ENCODE measurements around the gene PEA15. TPM values are rescaled to one million over a fixed set of nuclear protein-coding genes. Genes with fewer than 3 reads are reported as not detected.

The PEA15 gene
- total RNA-seq = 10 to 100 TPM; 11.5 to 38.6 (median 13.4) TPM
- polyA plus RNA-seq = 1 to 10 TPM; 4.7 TPM
- 10.1 reads per million, percentile 36 among the genes with 10 or more reads in this experiment for total RNA-seq

GRCh38 chr1:160205242-160206035, at the start of gene PEA15:
Gene PEA15, plus strand, starts transcription at chr1:160205384. Its CDS starts 6,161 bp downstream, at chr1:160211545.
- intact Hi-C loops (cut with micrococcal nuclease) = loop anchor here (1.0 to 5.0 kb wide), 4 partner anchors 55 to 107 kb away; partner anchors contain the start of genes IGSF8 (in 2 of the 2) and PEX19 (in 1 of the 2)
- POLR2A ChIA-PET = interaction anchor here (1.0 to 2.8 kb wide), 3 partner anchors 12 to 79 kb away, joined by 3 to 11 read pairs (median 7); partner anchors contain the start of genes DCAF8 and PEX19

GRCh38 chr1:160156361-160156760, 48.8 kb upstream of the PEA15 start:
- intact Hi-C loops (cut with micrococcal nuclease) = no loop called here
- ChIA-PET CTCF (no interaction called here), POLR2A (no interaction called here)
- Histone ChIP-seq H3K36me3 (ENCODE audit: control insufficient read depth in 2 of 3, insufficient read depth in 3 of 3, low read length in 3 of 3) (no peaks in the 10 kb centered on the region), H3K27me3 (ENCODE audit: control insufficient read depth in 2 of 2, insufficient read depth in 2 of 2, low read length in 2 of 2) (no peaks in the 10 kb centered on the region), H3K4me3 (ENCODE audit: low read length) (no peak overlapping the region), H3K9me3 (ENCODE audit: control insufficient read depth in 2 of 3, low read length in 3 of 3) (no peaks in the 10 kb centered on the region), H3K4me1 (ENCODE audit: control insufficient read depth in 2 of 2, insufficient read depth in 2 of 2, low read length in 2 of 2) (no peaks in the 10 kb centered on the region), H3K27ac (ENCODE audit: low read depth, low read length) (no peak overlapping the region)
- peaks cover 0 to 3% (median 0%) of the 10 kb centered on the region in 7 donors for H3K4me1 Mint-ChIP-seq
- DNase-seq = no peak
- no peak overlapping the region for H3K4me3 Mint-ChIP-seq
- no peak overlapping the region for H3K27ac Mint-ChIP-seq
- peaks cover 0 to 32% (median 7%) of the 10 kb centered on the region in 5 donors for H3K27me3 Mint-ChIP-seq
- no peaks in the 10 kb centered on the region for H3K9me3 Mint-ChIP-seq
- no peak for ATAC-seq
- no peaks in the 10 kb centered on the region for H3K36me3 Mint-ChIP-seq

More at GRCh38 chr1:160205242-160206035, at the start of gene PEA15:
- Histone ChIP-seq H3K4me1 (ENCODE audit: control insufficient read depth in 2 of 2, insufficient read depth in 2 of 2, low read length in 2 of 2) (peaks cover 12 to 16% of the 10 kb centered on the region in 2 donors), H3K27ac (ENCODE audit: low read depth, low read length) (peak within 1 kb of the TSS; percentile 74), H3K27me3 (ENCODE audit: control insufficient read depth in 2 of 2, insufficient read depth in 2 of 2, low read length in 2 of 2) (no peaks in the 10 kb centered on the region), H3K9me3 (ENCODE audit: control insufficient read depth in 2 of 3, low read length in 3 of 3) (no peaks in the 10 kb centered on the region), H3K4me3 (ENCODE audit: low read length) (peak within 1 kb of the TSS; percentile 77), H3K36me3 (ENCODE audit: control insufficient read depth in 2 of 3, insufficient read depth in 3 of 3, low read length in 3 of 3) (peaks cover 0 to 9% (median 0%) of the 10 kb centered on the region in 3 experiments)
- Mint-ChIP-seq H3K27ac (peak within 1 kb of the TSS; percentile 75 to 92 (median 88)), H3K4me1 (peaks cover 31 to 49% (median 37%) of the 10 kb centered on the region in 7 donors), H3K4me3 (peak within 1 kb of the TSS; percentile 78 to 94 (median 88)), H3K9me3 (peaks cover 0 to 1% (median 0%) of the 10 kb centered on the region in 11 donors), H3K27me3 (no peaks in the 10 kb centered on the region), H3K36me3 (peaks cover 0 to 2% (median 0%) of the 10 kb centered on the region in 5 donors)
- ATAC-seq (peak; percentile 81), DNase-seq (peak; percentile 43 to 81 (median 49))
- CTCF ChIA-PET = interaction anchor here (1.1 to 1.3 kb wide), 2 partner anchors 13 to 47 kb away, joined by 3 to 4 read pairs; no protein-coding TSS in a partner anchor

GRCh38 chr1:160157174-160157573, 48.0 kb upstream of the PEA15 start:
- no peak overlapping the region for H3K27ac ChIP-seq (ENCODE audit: low read depth, low read length)
- ChIA-PET POLR2A (no interaction called here), CTCF (interaction anchor here (1.0 kb wide), 1 partner anchor 134 kb away, joined by 3 read pairs; no protein-coding TSS in a partner anchor)
- no peak overlapping the region for H3K27ac Mint-ChIP-seq
- no peaks in the 10 kb centered on the region for H3K36me3 Mint-ChIP-seq
- no peak overlapping the region for H3K4me3 ChIP-seq (ENCODE audit: low read length)
- no peaks in the 10 kb centered on the region for H3K4me1 ChIP-seq (ENCODE audit: control insufficient read depth in 2 of 2, insufficient read depth in 2 of 2, low read length in 2 of 2)
- H3K9me3 Mint-ChIP-seq = no peaks in the 10 kb centered on the region
- intact Hi-C loops (cut with micrococcal nuclease) = no loop called here
- no peaks in the 10 kb centered on the region for H3K9me3 ChIP-seq (ENCODE audit: control insufficient read depth in 2 of 3, low read length in 3 of 3)
- H3K4me3 Mint-ChIP-seq = no peak overlapping the region
- H3K4me1 Mint-ChIP-seq = peaks cover 0 to 3% (median 0%) of the 10 kb centered on the region in 7 donors
- peaks cover 0 to 33% (median 5%) of the 10 kb centered on the region in 5 donors for H3K27me3 Mint-ChIP-seq
- no peaks in the 10 kb centered on the region for H3K36me3 ChIP-seq (ENCODE audit: control insufficient read depth in 2 of 3, insufficient read depth in 3 of 3, low read length in 3 of 3)
- no peaks in the 10 kb centered on the region for H3K27me3 ChIP-seq (ENCODE audit: control insufficient read depth in 2 of 2, insufficient read depth in 2 of 2, low read length in 2 of 2)
- no peak for DNase-seq
- ATAC-seq = no peak

GRCh38 chr1:160158031-160158430, 47.2 kb upstream of the PEA15 start:
- Histone ChIP-seq H3K36me3 (ENCODE audit: control insufficient read depth in 2 of 3, insufficient read depth in 3 of 3, low read length in 3 of 3) (no peaks in the 10 kb centered on the region), H3K27ac (ENCODE audit: low read depth, low read length) (no peak overlapping the region), H3K4me3 (ENCODE audit: low read length) (no peak overlapping the region), H3K4me1 (ENCODE audit: control insufficient read depth in 2 of 2, insufficient read depth in 2 of 2, low read length in 2 of 2) (no peaks in the 10 kb centered on the region), H3K9me3 (ENCODE audit: control insufficient read depth in 2 of 3, low read length in 3 of 3) (no peaks in the 10 kb centered on the region), H3K27me3 (ENCODE audit: control insufficient read depth in 2 of 2, insufficient read depth in 2 of 2, low read length in 2 of 2) (no peaks in the 10 kb centered on the region)
- ATAC-seq = no peak
- Mint-ChIP-seq H3K36me3 (no peaks in the 10 kb centered on the region), H3K9me3 (no peaks in the 10 kb centered on the region), H3K27me3 (peaks cover 0 to 32% (median 5%) of the 10 kb centered on the region in 5 donors), H3K4me3 (no peak overlapping the region), H3K4me1 (peaks cover 0 to 3% (median 0%) of the 10 kb centered on the region in 7 donors), H3K27ac (no peak overlapping the region)
- no peak for DNase-seq
- ChIA-PET POLR2A (interaction anchor here (0.7 kb wide), 1 partner anchor 8 kb away, joined by 3 read pairs; no protein-coding TSS in a partner anchor), CTCF (no interaction called here)
- intact Hi-C loops (cut with micrococcal nuclease) = no loop called here

GRCh38 chr1:160158534-160158933, 46.6 kb upstream of the PEA15 start:
- no peaks in the 10 kb centered on the region for H3K9me3 ChIP-seq (ENCODE audit: control insufficient read depth in 2 of 3, low read length in 3 of 3)
- POLR2A ChIA-PET = no interaction called here
- no peak overlapping the region for H3K27ac ChIP-seq (ENCODE audit: low read depth, low read length)
- Mint-ChIP-seq H3K27me3 (peaks cover 0 to 32% (median 5%) of the 10 kb centered on the region in 5 donors), H3K4me3 (no peak overlapping the region), H3K27ac (no peak overlapping the region), H3K4me1 (peaks cover 0 to 3% (median 0%) of the 10 kb centered on the region in 7 donors), H3K36me3 (no peaks in the 10 kb centered on the region), H3K9me3 (no peaks in the 10 kb centered on the region)
- CTCF ChIA-PET = interaction anchor here (1.1 kb wide), 1 partner anchor 35 kb away, joined by 3 read pairs; no protein-coding TSS in a partner anchor
- H3K4me1 ChIP-seq (ENCODE audit: control insufficient read depth in 2 of 2, insufficient read depth in 2 of 2, low read length in 2 of 2) = no peaks in the 10 kb centered on the region
- H3K36me3 ChIP-seq (ENCODE audit: control insufficient read depth in 2 of 3, insufficient read depth in 3 of 3, low read length in 3 of 3) = no peaks in the 10 kb centered on the region
- no peak for DNase-seq
- no peaks in the 10 kb centered on the region for H3K27me3 ChIP-seq (ENCODE audit: control insufficient read depth in 2 of 2, insufficient read depth in 2 of 2, low read length in 2 of 2)
- ATAC-seq = no peak
- H3K4me3 ChIP-seq (ENCODE audit: low read length) = no peak overlapping the region
- intact Hi-C loops (cut with micrococcal nuclease) = no loop called here

- Mint-ChIP-seq H3K4me3 (no peak overlapping the region), H3K27ac (no peak overlapping the region), H3K36me3 (no peaks in the 10 kb centered on the region), H3K4me1 (no peaks in the 10 kb centered on the region), H3K27me3 (peaks cover 6 to 32% (median 11%) of the 10 kb centered on the region in 5 donors), H3K9me3 (no peaks in the 10 kb centered on the region)
- no peaks in the 10 kb centered on the region for H3K36me3 ChIP-seq (ENCODE audit: control insufficient read depth in 2 of 3, insufficient read depth in 3 of 3, low read length in 3 of 3)
- no peak for DNase-seq
- ATAC-seq = no peak
- H3K27ac ChIP-seq (ENCODE audit: low read depth, low read length) = no peak overlapping the region
- ChIA-PET CTCF (no interaction called here), POLR2A (no interaction called here)
- no peaks in the 10 kb centered on the region for H3K4me1 ChIP-seq (ENCODE audit: control insufficient read depth in 2 of 2, insufficient read depth in 2 of 2, low read length in 2 of 2)
- no peaks in the 10 kb centered on the region for H3K9me3 ChIP-seq (ENCODE audit: control insufficient read depth in 2 of 3, low read length in 3 of 3)
- intact Hi-C loops (cut with micrococcal nuclease) = no loop called here
- no peaks in the 10 kb centered on the region for H3K27me3 ChIP-seq (ENCODE audit: control insufficient read depth in 2 of 2, insufficient read depth in 2 of 2, low read length in 2 of 2)
- H3K4me3 ChIP-seq (ENCODE audit: low read length) = no peak overlapping the region
Measured at GRCh38 chr1:160159846-160160245, 45.3 kb upstream of the PEA15 start.

Measured in naive thymus-derived CD4-positive, alpha-beta T cell (primary cell).